GM12878 (cell line): ENCODE data around the gene WNT7A.

Source experiments
- CEBPB ChIP-seq, 2 experiments: fragments of 150-350 bp in 1 of 2; IDR thresholded peaks; 2 replicates each; pipeline ENCODE4 v1.6.1; 2012 to 2014; ENCODE audit warnings: low read depth in 2 of 2, low read length in 2 of 2, borderline replicate concordance in 1 of 2, inconsistent platforms in 1 of 2
- CTCF ChIP-seq, 3 experiments: IDR thresholded peaks in 2 of 3; conservative IDR thresholded peaks in 1 of 3; 2 replicates each; pipeline ENCODE4 v1.5.1; 2011; ENCODE audit warnings: low read depth in 3 of 3, low read length in 3 of 3, mild to moderate bottlenecking in 3 of 3, control low read depth in 2 of 3, moderate library complexity in 2 of 3, inconsistent platforms in 1 of 3, mixed read lengths in 1 of 3; ENCODE audit not compliant: control insufficient read depth in 2 of 3, insufficient read depth in 1 of 3; ENCODE audit errors: extremely low read depth in 1 of 3
- E2F4 ChIP-seq: IDR thresholded peaks from 2 replicates; pipeline ENCODE4 v1.6.1; 2012; ENCODE audit warnings: low read depth, low read length, improper control_type of control experiment
- E4F1 ChIP-seq: fragments of 450-650 bp; IDR thresholded peaks from 2 replicates; pipeline ENCODE4 v1.6.1; 2018; ENCODE audit warnings: borderline replicate concordance, mild to moderate bottlenecking; ENCODE audit not compliant: partially characterized antibody
- POLR2A ChIP-seq: IDR thresholded peaks from 2 replicates; pipeline ENCODE4 v1.6.1; 2011; ENCODE audit warnings: low read depth, mild to moderate bottlenecking, low read length

- no peak for TF ChIP-seq POLR2A
- no peak for TF ChIP-seq CTCF (IDR thresholded peaks at IDR 0.05 in 2 of 3, conservative IDR thresholded peaks at IDR 0.05 in 1 of 3; ENCODE audit: control insufficient read depth in 2 of 3, extremely low read depth in 1 of 3, insufficient read depth in 1 of 3, low read depth in 3 of 3, low read length in 3 of 3)
- no peak for TF ChIP-seq E2F4
- no peak for TF ChIP-seq CEBPB (IDR thresholded peaks at IDR 0.05; ENCODE audit: borderline replicate concordance in 1 of 2, low read depth in 2 of 2, low read length in 2 of 2)
- TF ChIP-seq E4F1 = no peak
Observed at GRCh38 chr3:13865106-13865505, 14.8 kb downstream of the WNT7A start.
